HG02623 (cell line): Measurements from ENCODE around the gene CD28.

Source experiments
- ATAC-seq: cut with Tn5 transposase; IDR thresholded peaks from one replicate; pipeline ENCODE4 v1.9.1; 2021; ENCODE audit warnings: moderate library complexity; ENCODE audit not compliant: unreplicated experiment

The CD28 gene

DNA sequence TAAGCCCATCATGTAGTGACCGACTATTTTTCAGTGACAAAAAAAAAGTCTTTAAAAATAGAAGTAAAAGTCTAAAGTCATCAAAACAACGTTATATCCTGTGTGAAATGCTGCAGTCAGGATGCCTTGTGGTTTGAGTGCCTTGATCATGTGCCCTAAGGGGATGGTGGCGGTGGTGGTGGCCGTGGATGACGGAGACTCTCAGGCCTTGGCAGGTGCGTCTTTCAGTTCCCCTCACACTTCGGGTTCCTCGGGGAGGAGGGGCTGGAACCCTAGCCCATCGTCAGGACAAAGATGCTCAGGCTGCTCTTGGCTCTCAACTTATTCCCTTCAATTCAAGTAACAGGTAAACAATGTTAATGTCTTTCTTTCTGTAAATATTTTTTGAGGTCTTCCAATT lies at the start of gene CD28:
Gene CD28 (plus strand): TSS at position 237 of the 400 bp plus-strand sequence. CDS start 58 bp downstream, at position 295.
- peak; percentile 100 for ATAC-seq

DNA sequence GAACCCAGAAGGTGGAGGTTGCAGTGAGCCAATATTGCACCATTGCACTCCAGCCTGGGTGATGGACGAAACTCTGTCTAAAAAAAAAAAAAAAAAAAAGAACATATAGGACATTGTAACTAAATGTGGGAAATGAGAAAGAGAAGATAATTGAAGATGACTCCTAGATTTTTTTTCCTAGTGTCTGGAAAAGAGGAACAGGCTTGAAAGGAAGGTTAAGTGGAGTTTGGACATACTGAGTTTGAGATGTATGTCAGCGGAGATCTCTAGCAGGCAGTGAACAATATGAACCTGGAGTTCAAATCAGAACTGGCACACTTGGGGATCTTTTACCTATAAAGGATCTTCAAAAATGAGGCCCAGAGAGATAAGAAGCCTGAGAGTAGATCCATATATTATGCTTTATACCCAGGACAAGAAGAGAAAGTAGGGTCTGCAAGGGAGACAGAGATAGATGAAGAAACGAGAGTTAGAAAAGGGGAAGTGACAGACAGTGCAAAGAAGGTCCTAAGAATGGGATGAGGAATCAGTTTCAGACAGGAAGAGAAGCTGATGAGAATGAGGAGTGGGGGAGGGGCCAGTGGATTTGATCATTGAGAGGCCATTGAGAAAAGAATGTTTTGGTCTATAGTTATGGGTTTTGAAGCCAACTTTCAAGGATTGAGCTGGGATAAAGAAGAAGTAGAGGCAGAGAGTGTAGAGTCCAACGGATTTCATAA lies 46.9 kb upstream of the CD28 start:
- ATAC-seq, result peak; percentile 85

DNA sequence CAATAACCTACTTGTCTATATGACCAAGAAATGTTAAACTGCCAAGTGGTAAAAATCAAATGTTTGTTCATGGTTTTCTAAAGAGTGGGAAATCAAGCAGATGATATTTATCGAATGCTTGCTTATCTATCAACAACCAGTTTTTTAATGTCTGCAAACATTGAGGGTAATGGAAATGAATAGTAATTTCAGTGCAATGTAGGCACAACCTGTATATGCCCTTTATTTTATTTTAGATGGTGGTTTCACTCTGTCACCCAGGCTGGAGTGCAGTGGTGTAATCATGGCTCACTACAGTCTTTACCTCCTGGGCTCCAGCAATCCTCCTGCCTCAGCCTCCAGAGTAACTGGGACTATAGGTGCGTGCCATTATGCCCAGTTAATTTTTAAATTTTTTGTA lies 46.0 kb upstream of the CD28 start:
- ATAC-seq, result no peak

- ATAC-seq, result no peak
Observed at GRCh38 chr2:203661279-203661908, 45.0 kb upstream of the CD28 start.

DNA sequence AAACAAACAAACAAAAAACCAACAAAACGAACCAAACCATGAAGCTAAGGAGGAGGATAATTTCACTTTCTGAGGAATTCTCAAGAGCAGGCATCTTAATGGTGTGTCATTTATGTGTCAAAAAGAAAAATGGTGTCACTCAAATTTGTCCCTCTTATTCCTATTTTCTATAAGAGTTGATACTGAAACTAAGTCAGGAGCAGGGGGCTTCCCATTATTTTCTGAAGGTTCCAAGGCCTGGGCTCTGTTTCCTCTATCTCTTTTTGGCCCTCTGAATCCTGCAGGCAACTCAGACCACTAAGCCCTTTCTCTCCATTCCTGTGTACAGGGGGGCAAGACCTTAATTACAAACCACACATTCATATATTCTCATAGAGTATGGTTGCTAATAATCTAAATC lies 44.0 kb upstream of the CD28 start:
- ATAC-seq, result no peak

- ATAC-seq, result no peak
Observed at GRCh38 chr2:203662951-203663350, 43.5 kb upstream of the CD28 start.

DNA sequence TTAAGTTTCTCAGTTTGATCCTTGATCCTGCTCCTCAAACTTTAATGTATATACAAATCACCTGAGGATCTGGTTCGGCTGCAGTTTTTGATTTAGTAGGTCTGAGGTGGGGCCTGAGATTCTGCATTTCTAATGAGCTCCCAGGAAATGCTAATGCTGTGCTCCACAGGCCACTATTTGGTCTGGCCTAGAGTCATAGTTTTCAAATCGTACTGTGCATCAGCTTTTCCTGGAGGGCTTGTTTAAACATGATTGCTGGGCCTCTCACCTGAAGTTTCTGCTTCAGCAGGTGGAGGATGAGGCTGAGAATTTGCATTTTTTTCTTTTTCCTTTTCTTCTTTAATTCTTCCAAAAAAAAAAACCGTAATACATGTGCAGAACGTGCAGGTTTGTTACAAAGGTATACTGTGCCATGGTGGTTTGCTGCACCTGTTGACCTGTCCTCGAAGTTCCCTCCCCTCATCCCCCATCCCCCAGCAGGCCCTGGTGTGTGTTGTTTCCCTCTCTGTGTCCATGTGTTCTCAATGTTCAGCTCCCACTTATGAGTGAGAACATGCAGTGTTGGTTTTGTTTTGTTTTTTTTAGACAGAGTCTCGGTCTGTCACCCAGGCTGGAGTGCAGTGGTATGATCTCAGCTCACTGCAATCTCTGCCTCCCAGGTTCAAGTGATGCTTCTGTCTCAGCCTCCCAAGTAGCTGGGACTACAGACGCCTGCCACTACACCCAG lies 42.2 kb upstream of the CD28 start:
- no peak for ATAC-seq

DNA sequence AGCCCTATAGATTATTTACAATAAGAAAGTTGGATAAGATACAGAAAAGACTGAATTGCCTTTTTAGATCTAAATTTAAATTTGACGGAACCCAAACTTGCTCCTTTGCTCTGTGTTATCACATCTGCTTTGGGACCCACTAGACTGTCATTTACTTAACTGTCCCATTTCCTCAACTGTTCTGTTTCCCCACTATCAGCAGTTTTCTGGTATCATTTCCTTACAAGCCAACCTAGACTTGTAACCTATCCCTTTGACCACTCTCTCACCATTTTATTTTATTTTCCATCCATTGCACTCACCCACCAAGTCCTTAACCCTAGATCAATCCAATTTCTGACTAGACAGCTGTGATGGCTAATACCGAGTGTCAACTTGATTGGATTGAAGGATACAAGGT lies 38.6 kb upstream of the CD28 start:
- no peak for ATAC-seq

- no peak for ATAC-seq
Observed at GRCh38 chr2:203669820-203670219, 36.6 kb upstream of the CD28 start.

GRCh38 chr2:203670939-203671338 lies 35.5 kb upstream of the CD28 start:
- no peak for ATAC-seq

- ATAC-seq, result no peak
Observed at GRCh38 chr2:203671876-203672275, 34.6 kb upstream of the CD28 start.

DNA sequence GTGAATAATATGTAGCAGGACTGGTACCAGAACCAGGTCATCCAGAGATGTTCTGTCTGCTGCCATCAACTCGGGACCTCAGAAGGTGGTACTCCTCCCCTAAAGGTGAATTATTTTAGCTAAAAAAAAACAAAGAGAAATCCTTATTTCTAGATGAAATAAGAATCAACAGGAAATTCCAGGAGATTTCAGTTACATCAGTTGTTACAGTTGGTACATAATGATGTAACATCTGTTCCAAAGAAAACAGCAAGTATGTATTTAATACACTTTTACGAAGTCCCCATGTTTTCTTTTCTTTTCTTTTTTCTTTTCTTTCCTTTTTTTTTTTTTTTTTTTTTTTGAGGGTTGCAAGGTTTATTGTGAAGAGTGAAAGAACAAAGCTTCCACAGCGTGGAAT lies 33.6 kb upstream of the CD28 start:
- no peak for ATAC-seq

- ATAC-seq, result peak; percentile 98
Observed at GRCh38 chr2:203673933-203674332, 32.5 kb upstream of the CD28 start.

DNA sequence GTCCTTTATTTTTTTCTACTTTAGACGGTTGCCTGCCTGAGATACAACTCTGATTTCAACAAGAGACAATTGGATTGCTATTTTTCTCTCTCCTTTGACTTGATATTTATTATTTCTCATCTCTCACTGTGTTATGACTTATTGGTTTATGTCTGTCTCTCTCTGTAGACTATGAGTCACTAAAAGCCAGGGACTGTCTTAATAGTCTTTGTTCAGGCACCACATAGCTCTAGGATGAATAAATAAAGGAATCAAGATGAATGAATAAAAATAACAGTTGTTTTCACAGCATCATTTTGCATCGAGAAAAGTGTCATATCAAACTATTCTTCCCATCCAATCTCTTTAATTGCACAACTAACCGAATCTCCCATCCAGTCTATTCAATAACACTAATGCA lies 31.4 kb upstream of the CD28 start:
- ATAC-seq, result no peak

DNA sequence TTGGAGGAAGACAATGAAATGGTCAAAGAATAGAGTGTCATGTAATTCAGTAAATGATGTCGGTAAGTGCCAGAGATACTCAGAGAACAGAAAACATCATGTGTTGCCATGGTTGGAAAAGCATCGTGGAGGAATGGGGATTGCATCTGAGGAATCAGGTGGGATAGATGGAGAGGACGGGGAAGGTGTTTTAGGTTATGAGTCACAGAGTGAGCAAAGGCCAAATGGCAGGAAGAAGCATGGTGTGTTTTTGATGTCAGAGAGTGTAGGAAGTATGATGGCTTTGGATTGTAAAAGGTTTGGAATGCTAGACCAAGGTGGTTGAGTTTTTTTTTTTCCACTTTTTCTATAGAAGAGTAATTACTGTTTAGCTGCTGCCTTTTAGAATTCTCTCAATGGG lies 27.5 kb upstream of the CD28 start:
- no peak for ATAC-seq

GRCh38 chr2:203679401-203679800 lies 27.0 kb upstream of the CD28 start:
- ATAC-seq, result no peak

- no peak for ATAC-seq
Observed at GRCh38 chr2:203681978-203682377, 24.5 kb upstream of the CD28 start.

- ATAC-seq, result no peak
Observed at GRCh38 chr2:203682688-203683130, 23.7 kb upstream of the CD28 start.

DNA sequence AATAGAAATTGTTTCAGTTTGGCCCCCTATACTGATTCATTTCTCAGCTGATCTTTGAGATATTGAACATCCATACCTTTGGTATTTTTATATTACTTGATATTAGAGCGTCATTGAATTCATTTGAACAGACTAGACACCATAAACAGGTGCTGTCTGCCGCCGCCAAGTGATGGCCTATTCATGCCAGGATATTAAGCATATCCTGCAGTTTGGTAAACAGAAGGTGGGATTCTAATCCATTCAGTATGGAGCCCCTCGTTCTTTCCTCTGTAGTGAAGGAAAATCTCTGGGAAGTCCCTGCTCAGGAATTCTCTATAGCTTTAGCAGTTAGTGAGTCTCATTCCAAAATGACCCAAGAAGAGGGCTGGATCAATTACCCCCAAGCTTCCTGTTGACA lies 23.0 kb upstream of the CD28 start:
- no peak for ATAC-seq

- peak; percentile 87 for ATAC-seq
Observed at GRCh38 chr2:203683932-203684556, 22.4 kb upstream of the CD28 start.

- ATAC-seq, result no peak
Observed at GRCh38 chr2:203685081-203685621, 21.3 kb upstream of the CD28 start.
